HCT116 (cell line): ENCODE measurements around the gene AUTS2.

Experiments
- ATF3 ChIP-seq: IDR thresholded peaks from 2 replicates; pipeline ENCODE4 v1.6.1; 2012
- CBX3 ChIP-seq: IDR thresholded peaks from 2 replicates; pipeline ENCODE4 v1.6.1; 2012; ENCODE audit warnings: low read depth
- CTCF ChIP-seq, 3 experiments: fragments of 200-600 bp in 1 of 3; sonication (generic) in 1 of 3; IDR thresholded peaks in 2 of 3; conservative IDR thresholded peaks in 1 of 3; 2 replicates each; pipeline ENCODE4 v1.5.1; 2012 to 2017; ENCODE audit warnings: low read depth in 2 of 3, low read length in 2 of 3, antibody characterized with exemption in 1 of 3, borderline replicate concordance in 1 of 3, control low read depth in 1 of 3, mild to moderate bottlenecking in 1 of 3, mixed read lengths in 1 of 3, mixed run types in 1 of 3, moderate library complexity in 1 of 3; ENCODE audit not compliant: insufficient read depth in 1 of 3
- ELF1 ChIP-seq: IDR thresholded peaks from 2 replicates; pipeline ENCODE4 v1.6.1; 2012; ENCODE audit warnings: low read depth, borderline replicate concordance
- EZH2 ChIP-seq: fragments of 200-600 bp; sonication (generic); IDR thresholded peaks from 2 replicates; pipeline ENCODE4 v1.6.1; 2017; ENCODE audit warnings: antibody characterized with exemption, mixed run types
- EZH2phosphoT487 ChIP-seq: fragments of 200-600 bp; IDR thresholded peaks from 2 replicates; pipeline ENCODE4 v1.6.1; 2018; ENCODE audit warnings: antibody characterized with exemption, borderline replicate concordance
- FOSL1 ChIP-seq: IDR thresholded peaks from 2 replicates; pipeline ENCODE4 v1.6.1; 2012; ENCODE audit warnings: low read depth
- JUND ChIP-seq: IDR thresholded peaks from 2 replicates; pipeline ENCODE4 v1.6.1; 2012
- POLR2A ChIP-seq: IDR thresholded peaks from 2 replicates; pipeline ENCODE4 v1.7.0; 2011; ENCODE audit warnings: borderline replicate concordance; ENCODE audit not compliant: insufficient read depth, insufficient read length; ENCODE audit errors: extremely low read depth
- RAD21 ChIP-seq: IDR thresholded peaks from 2 replicates; pipeline ENCODE4 v1.6.1; 2012; ENCODE audit warnings: low read depth, mild to moderate bottlenecking
- REST ChIP-seq: IDR thresholded peaks from 2 replicates; pipeline ENCODE4 v1.6.1; 2012; ENCODE audit warnings: low read depth
- SP1 ChIP-seq: IDR thresholded peaks from 2 replicates; pipeline ENCODE4 v1.6.1; 2012; ENCODE audit warnings: low read depth
- ZFX ChIP-seq: fragments of 450-650 bp; IDR thresholded peaks from 2 replicates; pipeline ENCODE4 v1.6.1; 2017
- TF ChIP-seq, protein P1 (sequence below): IDR thresholded peaks from 2 replicates; pipeline ENCODE4 v1.6.1; 2011; ENCODE audit warnings: mild to moderate bottlenecking, low read length, moderate library complexity; ENCODE audit not compliant: insufficient replicate concordance; ENCODE audit errors: extremely low read depth

GRCh38 chr7:70764701-70765208 is 1166.5 kb downstream of the AUTS2 start:
- TF ChIP-seq EZH2phosphoT487 (no peak), POLR2A (no peak), EZH2 (no peak), CTCF (IDR thresholded peaks at IDR 0.05 in 2 of 3, conservative IDR thresholded peaks at IDR 0.05 in 1 of 3; ENCODE audit: borderline replicate concordance in 1 of 3, insufficient read depth in 1 of 3, low read depth in 2 of 3, low read length in 2 of 3) (no peak), FOSL1 (no peak), REST (no peak), ELF1 (no peak), ZFX (no peak), ATF3 (no peak), JUND (no peak), CBX3 (no peak), SP1 (no peak), RAD21 (no peak)
- TF ChIP-seq, protein P1, sequence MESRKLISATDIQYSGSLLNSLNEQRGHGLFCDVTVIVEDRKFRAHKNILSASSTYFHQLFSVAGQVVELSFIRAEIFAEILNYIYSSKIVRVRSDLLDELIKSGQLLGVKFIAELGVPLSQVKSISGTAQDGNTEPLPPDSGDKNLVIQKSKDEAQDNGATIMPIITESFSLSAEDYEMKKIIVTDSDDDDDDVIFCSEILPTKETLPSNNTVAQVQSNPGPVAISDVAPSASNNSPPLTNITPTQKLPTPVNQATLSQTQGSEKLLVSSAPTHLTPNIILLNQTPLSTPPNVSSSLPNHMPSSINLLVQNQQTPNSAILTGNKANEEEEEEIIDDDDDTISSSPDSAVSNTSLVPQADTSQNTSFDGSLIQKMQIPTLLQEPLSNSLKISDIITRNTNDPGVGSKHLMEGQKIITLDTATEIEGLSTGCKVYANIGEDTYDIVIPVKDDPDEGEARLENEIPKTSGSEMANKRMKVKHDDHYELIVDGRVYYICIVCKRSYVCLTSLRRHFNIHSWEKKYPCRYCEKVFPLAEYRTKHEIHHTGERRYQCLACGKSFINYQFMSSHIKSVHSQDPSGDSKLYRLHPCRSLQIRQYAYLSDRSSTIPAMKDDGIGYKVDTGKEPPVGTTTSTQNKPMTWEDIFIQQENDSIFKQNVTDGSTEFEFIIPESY, result no peak
